C4-2B (cell line): Measurements from ENCODE around the gene KLHL26.

Experiments used
- ZFX ChIP-seq: fragments of 450-650 bp; IDR thresholded peaks from 2 replicates; pipeline ENCODE4 v1.6.1; 2017
- TF ChIP-seq, protein P1 (sequence below): fragments of 450-650 bp; conservative IDR thresholded peaks from 2 replicates; pipeline ENCODE4 v1.5.1; 2017; ENCODE audit warnings: mild to moderate bottlenecking

DNA sequence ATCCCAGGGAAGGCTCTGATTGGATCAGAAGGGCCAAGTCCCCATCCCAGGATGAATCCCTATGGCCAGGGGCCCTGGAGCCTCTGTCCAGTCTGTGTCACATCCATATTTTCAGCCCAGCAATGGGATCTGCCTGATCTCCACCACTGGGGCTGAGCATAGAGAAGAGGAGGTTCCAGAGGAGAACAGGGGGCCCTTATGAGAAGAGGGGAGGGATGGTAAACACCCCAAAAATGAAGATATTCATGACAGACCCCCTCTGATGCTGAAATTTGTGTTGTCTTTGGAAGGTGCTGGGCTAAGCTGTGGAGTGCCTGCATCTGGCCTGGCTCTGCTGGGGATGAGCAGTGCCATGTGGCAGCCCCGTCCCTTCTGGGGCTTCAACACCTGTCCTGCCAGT is 14.5 kb downstream of the KLHL26 start:
- TF ChIP-seq, protein P1, sequence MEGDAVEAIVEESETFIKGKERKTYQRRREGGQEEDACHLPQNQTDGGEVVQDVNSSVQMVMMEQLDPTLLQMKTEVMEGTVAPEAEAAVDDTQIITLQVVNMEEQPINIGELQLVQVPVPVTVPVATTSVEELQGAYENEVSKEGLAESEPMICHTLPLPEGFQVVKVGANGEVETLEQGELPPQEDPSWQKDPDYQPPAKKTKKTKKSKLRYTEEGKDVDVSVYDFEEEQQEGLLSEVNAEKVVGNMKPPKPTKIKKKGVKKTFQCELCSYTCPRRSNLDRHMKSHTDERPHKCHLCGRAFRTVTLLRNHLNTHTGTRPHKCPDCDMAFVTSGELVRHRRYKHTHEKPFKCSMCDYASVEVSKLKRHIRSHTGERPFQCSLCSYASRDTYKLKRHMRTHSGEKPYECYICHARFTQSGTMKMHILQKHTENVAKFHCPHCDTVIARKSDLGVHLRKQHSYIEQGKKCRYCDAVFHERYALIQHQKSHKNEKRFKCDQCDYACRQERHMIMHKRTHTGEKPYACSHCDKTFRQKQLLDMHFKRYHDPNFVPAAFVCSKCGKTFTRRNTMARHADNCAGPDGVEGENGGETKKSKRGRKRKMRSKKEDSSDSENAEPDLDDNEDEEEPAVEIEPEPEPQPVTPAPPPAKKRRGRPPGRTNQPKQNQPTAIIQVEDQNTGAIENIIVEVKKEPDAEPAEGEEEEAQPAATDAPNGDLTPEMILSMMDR: no peak
- TF ChIP-seq ZFX: no peak
